Upper lobe of left lung (tissue), 4 donors: ENCODE measurements around the gene CETN2.

Experiments used
- EP300 ChIP-seq, 4 donors: sonication (generic); formaldehyde crosslinking; IDR thresholded peaks; one replicate each; pipeline ENCODE4 v1.5.1; 2017; ENCODE audit warnings: antibody characterized with exemption in 4 of 4, control low read depth in 2 of 4
- POLR2A ChIP-seq, 4 donors: fragments of 450-650 bp; IDR thresholded peaks; one replicate each; pipeline ENCODE4 v1.5.1; 2016 to 2017; ENCODE audit warnings: antibody characterized with exemption in 4 of 4, mild to moderate bottlenecking in 2 of 4
- POLR2AphosphoS5 ChIP-seq, 2 donors: sonication (generic); formaldehyde crosslinking; IDR thresholded peaks; one replicate each; pipeline ENCODE4 v1.5.1; 2017; ENCODE audit warnings: antibody characterized with exemption in 2 of 2
- TF ChIP-seq, protein P1 (sequence below), 6 experiments: fragments of 450-650 bp in 4 of 6; fragments of 200-600 bp in 2 of 6; sonication (generic) in 2 of 6; IDR thresholded peaks; one replicate each; pipeline ENCODE4 v1.5.1; 2016 to 2019; ENCODE audit warnings: antibody characterized with exemption in 6 of 6

- TF ChIP-seq, protein P1, sequence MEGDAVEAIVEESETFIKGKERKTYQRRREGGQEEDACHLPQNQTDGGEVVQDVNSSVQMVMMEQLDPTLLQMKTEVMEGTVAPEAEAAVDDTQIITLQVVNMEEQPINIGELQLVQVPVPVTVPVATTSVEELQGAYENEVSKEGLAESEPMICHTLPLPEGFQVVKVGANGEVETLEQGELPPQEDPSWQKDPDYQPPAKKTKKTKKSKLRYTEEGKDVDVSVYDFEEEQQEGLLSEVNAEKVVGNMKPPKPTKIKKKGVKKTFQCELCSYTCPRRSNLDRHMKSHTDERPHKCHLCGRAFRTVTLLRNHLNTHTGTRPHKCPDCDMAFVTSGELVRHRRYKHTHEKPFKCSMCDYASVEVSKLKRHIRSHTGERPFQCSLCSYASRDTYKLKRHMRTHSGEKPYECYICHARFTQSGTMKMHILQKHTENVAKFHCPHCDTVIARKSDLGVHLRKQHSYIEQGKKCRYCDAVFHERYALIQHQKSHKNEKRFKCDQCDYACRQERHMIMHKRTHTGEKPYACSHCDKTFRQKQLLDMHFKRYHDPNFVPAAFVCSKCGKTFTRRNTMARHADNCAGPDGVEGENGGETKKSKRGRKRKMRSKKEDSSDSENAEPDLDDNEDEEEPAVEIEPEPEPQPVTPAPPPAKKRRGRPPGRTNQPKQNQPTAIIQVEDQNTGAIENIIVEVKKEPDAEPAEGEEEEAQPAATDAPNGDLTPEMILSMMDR (IDR thresholded peaks at IDR 0.05): no peak
- TF ChIP-seq POLR2A (IDR thresholded peaks at IDR 0.05) (no peak), POLR2AphosphoS5 (IDR thresholded peaks at IDR 0.05) (no peak), EP300 (IDR thresholded peaks at IDR 0.05) (no peak)
Observed at GRCh38 chrX:152817078-152817764, 13.3 kb downstream of the CETN2 start.
